ENCODE measurements around the gene MB21D2. TPM values are rescaled to one million over a fixed set of nuclear protein-coding genes. Genes with fewer than 3 reads are reported as not detected.

Gene MB21D2
- total RNA-seq, 6 donors from 2014 or later: 4.6 to 8.0 (median 5.3) TPM

DNA sequence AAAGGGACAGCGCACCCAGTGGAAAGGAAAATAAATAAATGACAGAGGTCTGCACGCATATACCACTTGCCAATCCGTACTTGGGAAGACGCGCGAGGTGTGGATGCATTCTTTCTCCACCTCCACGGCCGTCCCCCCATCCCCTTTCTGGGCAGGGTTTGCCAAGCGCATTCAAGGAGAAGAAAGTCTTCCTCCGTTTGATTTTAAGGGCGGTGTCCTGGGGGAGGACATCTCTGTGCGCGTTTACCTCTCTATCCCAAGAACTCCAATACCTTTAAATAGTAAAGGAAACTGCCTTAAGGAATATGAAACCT is 576 bp upstream of the MB21D2 start:
- H3K4me3 ChIP-seq: peak overlapping the region; percentile 47 to 73 (median 68)
- WGBS, 2 donors: 2 to 5% methylated on average over 13 of the region's 13 CpGs
- H3K27me3 ChIP-seq: no peaks in the 10 kb centered on the region
- no peaks in the 10 kb centered on the region for H3K36me3 ChIP-seq
- peak overlapping the region; percentile 77 to 88 (median 86) for H3K27ac ChIP-seq
- no peak for DNase-seq
- H3K9me3 ChIP-seq: no peaks in the 10 kb centered on the region
- no peak for ATAC-seq (ENCODE audit: low FRiP score in 2 of 2)
- H3K4me1 ChIP-seq: peaks cover 0 to 29% (median 10%) of the 10 kb centered on the region in 4 donors
- TF ChIP-seq POLR2AphosphoS5 (IDR thresholded peaks at IDR 0.05) (peak in 1 of 2 donors; percentile 4), POLR2A (IDR thresholded peaks at IDR 0.05) (no peak)
- TF ChIP-seq, protein P1, sequence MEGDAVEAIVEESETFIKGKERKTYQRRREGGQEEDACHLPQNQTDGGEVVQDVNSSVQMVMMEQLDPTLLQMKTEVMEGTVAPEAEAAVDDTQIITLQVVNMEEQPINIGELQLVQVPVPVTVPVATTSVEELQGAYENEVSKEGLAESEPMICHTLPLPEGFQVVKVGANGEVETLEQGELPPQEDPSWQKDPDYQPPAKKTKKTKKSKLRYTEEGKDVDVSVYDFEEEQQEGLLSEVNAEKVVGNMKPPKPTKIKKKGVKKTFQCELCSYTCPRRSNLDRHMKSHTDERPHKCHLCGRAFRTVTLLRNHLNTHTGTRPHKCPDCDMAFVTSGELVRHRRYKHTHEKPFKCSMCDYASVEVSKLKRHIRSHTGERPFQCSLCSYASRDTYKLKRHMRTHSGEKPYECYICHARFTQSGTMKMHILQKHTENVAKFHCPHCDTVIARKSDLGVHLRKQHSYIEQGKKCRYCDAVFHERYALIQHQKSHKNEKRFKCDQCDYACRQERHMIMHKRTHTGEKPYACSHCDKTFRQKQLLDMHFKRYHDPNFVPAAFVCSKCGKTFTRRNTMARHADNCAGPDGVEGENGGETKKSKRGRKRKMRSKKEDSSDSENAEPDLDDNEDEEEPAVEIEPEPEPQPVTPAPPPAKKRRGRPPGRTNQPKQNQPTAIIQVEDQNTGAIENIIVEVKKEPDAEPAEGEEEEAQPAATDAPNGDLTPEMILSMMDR (IDR thresholded peaks at IDR 0.05): peak in 2 of 6 experiments; percentile 10 to 11

DNA sequence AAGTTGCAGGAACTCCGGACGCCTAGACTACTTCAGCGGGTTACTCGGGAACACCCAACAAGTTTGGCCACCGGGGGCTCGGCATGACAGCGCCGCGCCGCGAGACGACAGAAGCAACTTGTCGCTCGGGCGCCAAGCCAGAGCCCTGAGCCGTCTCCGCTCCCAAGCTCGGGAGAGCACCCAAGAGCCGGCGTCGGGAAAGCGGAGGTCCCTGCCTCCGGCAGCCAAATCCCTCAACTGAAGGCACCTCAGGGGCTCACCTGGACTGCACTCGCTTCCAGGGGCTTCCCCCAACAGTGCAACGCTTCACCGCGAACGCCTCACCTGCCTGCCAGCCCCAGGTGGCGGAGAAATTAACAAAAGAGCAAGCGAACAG is 640 bp downstream of the MB21D2 start:
- TF ChIP-seq POLR2A (IDR thresholded peaks at IDR 0.05) (peak in 1 of 4 donors; percentile 29), POLR2AphosphoS5 (IDR thresholded peaks at IDR 0.05) (peak in 1 of 2 donors; percentile 25), EP300 (IDR thresholded peaks at IDR 0.05) (no peak)
- TF ChIP-seq, protein P1 (IDR thresholded peaks at IDR 0.05): peak in 1 of 6 experiments; percentile 23
- peak overlapping the region; percentile 47 to 73 (median 68) for H3K4me3 ChIP-seq
- 0% methylated on average over 6 to 23 of the region's 30 CpGs for WGBS, 2 donors
- peaks cover 0 to 29% (median 10%) of the 10 kb centered on the region in 4 donors for H3K4me1 ChIP-seq
- H3K9me3 ChIP-seq: no peaks in the 10 kb centered on the region
- no peaks in the 10 kb centered on the region for H3K27me3 ChIP-seq
- ATAC-seq (ENCODE audit: low FRiP score in 2 of 2) (peak; percentile 67 to 72), DNase-seq (peak; percentile 63 to 92)
- H3K36me3 ChIP-seq: no peaks in the 10 kb centered on the region
- H3K27ac ChIP-seq: peak overlapping the region; percentile 77 to 88 (median 86)

DNA sequence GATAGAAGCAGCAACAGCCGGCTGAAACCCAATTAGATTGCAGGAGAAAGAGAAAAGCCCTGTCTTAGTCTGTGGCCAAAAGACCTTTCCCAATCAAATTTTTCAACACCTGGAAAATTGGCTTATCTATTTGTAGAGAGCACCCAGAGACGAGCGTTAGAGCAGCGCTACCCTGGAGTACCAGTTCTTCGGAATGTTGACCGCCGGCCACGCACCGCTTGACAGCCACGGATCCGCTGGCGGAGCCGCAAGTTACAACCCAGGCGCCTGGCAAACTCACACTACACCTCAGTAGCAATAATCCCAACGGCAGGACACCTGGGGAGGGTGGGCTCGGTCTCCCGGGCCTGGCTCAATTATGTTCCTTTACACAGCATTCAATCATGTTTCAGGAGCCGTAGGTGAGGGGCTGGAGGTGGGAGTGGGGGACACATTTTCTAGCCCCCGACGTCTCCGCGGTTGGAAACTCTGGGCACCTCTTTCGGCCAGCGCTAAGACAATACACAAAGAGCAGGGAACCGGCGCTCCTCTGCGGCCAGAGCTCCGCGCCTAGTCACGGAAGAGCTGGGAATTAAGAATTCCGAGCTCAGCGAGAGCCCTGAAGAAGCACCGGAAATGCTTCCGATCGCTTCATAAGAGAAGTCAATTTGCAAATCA is 1.2 kb downstream of the MB21D2 start:
- ATAC-seq (ENCODE audit: low FRiP score in 2 of 2): peak; percentile 3 to 28
- H3K9me3 ChIP-seq: no peaks in the 10 kb centered on the region
- peak; percentile 42 to 76 for DNase-seq
- peak overlapping the region; percentile 77 to 88 (median 86) for H3K27ac ChIP-seq
- H3K36me3 ChIP-seq: no peaks in the 10 kb centered on the region
- peaks cover 0 to 29% (median 10%) of the 10 kb centered on the region in 4 donors for H3K4me1 ChIP-seq
- peak overlapping the region; percentile 47 to 73 (median 68) for H3K4me3 ChIP-seq
- TF ChIP-seq POLR2A (IDR thresholded peaks at IDR 0.05): no peak
- TF ChIP-seq, protein P1 (IDR thresholded peaks at IDR 0.05): no peak
- WGBS, 2 donors: 5 to 11% methylated on average over 8 to 35 of the region's 35 CpGs
- H3K27me3 ChIP-seq: no peaks in the 10 kb centered on the region

DNA sequence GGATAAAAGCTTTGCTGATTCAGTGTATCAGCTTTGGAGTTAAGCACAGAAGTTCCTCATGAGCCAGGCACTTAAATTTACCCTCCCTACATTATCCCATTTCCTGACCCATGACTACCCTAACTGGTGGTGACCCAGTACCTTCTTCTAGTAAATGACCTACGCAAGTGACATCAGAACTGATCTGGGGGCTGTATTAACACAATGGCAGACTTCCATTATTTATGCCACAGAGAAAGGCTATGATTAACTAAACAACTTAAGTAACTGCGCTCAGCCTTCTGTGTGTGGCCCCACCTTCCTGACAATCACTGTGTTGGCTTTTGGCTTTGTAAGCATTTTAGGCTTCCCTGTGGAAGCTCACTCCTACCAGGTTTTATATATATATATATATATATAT is 1.9 kb downstream of the MB21D2 start:
- no peaks in the 10 kb centered on the region for H3K27me3 ChIP-seq
- DNase-seq: no peak
- no peaks in the 10 kb centered on the region for H3K9me3 ChIP-seq
- 47 to 59% methylated on average over 2 of the region's 2 CpGs for WGBS, 2 donors
- no peak for ATAC-seq (ENCODE audit: low FRiP score in 2 of 2)
- H3K4me3 ChIP-seq: peak overlapping the region in 3 of 4 donors; percentile 66 to 73 (median 70)
- TF ChIP-seq EP300 (IDR thresholded peaks at IDR 0.05) (no peak), POLR2AphosphoS5 (IDR thresholded peaks at IDR 0.05) (no peak), POLR2A (IDR thresholded peaks at IDR 0.05) (no peak)
- TF ChIP-seq, protein P1 (IDR thresholded peaks at IDR 0.05): no peak
- H3K4me1 ChIP-seq: peaks cover 0 to 29% (median 10%) of the 10 kb centered on the region in 4 donors
- H3K36me3 ChIP-seq: no peaks in the 10 kb centered on the region
- no peak overlapping the region for H3K27ac ChIP-seq

DNA sequence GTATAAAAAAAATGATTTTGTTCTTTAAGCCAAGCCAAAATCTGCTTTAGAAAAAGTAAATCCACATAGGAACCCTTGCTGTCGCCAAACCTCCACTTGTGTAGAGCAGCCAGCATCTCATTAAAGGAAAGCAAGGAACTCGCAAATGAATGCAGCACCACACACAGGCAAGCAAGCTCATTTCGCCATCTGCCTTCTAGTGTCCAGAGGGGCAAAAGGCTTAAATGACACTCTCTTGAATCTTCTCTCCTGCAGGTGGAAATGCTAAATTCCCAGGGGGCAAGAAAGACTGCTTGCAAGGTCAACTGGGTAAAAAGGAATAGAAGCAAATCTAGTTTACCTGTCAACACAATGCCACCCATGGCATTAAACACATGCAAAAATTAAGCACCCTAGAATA is 2.4 kb downstream of the MB21D2 start:
- peaks cover 0 to 29% (median 10%) of the 10 kb centered on the region in 4 donors for H3K4me1 ChIP-seq
- TF ChIP-seq POLR2AphosphoS5 (IDR thresholded peaks at IDR 0.05): no peak
- TF ChIP-seq POLR2A (IDR thresholded peaks at IDR 0.05): no peak
- TF ChIP-seq, protein P1 (IDR thresholded peaks at IDR 0.05): no peak
- TF ChIP-seq EP300 (IDR thresholded peaks at IDR 0.05): no peak
- WGBS, 2 donors: 55 to 61% methylated on average over 3 of the region's 3 CpGs
- H3K27ac ChIP-seq: no peak overlapping the region
- ATAC-seq (ENCODE audit: low FRiP score in 2 of 2) (no peak), DNase-seq (no peak)
- no peaks in the 10 kb centered on the region for H3K9me3 ChIP-seq
- no peaks in the 10 kb centered on the region for H3K36me3 ChIP-seq
- no peak overlapping the region for H3K4me3 ChIP-seq
- no peaks in the 10 kb centered on the region for H3K27me3 ChIP-seq

Data from upper lobe of left lung (tissue), 6 donors.